H1 (cell line): ENCODE results near the gene HEPACAM. TPM values are rescaled to one million over a fixed set of nuclear protein-coding genes. Genes with fewer than 3 reads are reported as not detected.

ENCODE experiments used
- HDAC6 ChIP-seq: IDR thresholded peaks from one replicate; pipeline ENCODE4 v1.7.1; 2012; ENCODE audit warnings: low read depth, mild to moderate bottlenecking, inconsistent platforms, low read length, moderate library complexity
- JUN ChIP-seq: IDR thresholded peaks from 2 replicates; pipeline ENCODE4 v1.6.1; 2011; ENCODE audit warnings: low read depth, mild to moderate bottlenecking, improper control_type of control experiment, low read length
- PHF8 ChIP-seq: fragments of 200-600 bp; sonication (generic); conservative IDR thresholded peaks from 2 replicates; pipeline ENCODE4 v1.7.1; 2012; ENCODE audit warnings: low read depth, mild to moderate bottlenecking, inconsistent platforms, low read length, moderate library complexity
- RBBP5 ChIP-seq: IDR thresholded peaks from 2 replicates; pipeline ENCODE4 v1.7.1; 2012; ENCODE audit warnings: low read depth, mild to moderate bottlenecking, inconsistent platforms, low read length, moderate library complexity, borderline replicate concordance
- RFX5 ChIP-seq: IDR thresholded peaks from 2 replicates; pipeline ENCODE4 v1.6.1; 2011; ENCODE audit warnings: low read depth, low read length, improper control_type of control experiment, borderline replicate concordance
- SP2 ChIP-seq: IDR thresholded peaks from 2 replicates; pipeline ENCODE4 v1.6.1; 2012; ENCODE audit warnings: mild to moderate bottlenecking, low read length, inconsistent platforms
- TBP ChIP-seq: IDR thresholded peaks from 2 replicates; pipeline ENCODE4 v1.6.1; 2011; ENCODE audit warnings: low read depth, low read length, improper control_type of control experiment
- YY1 ChIP-seq: IDR thresholded peaks from 2 replicates; pipeline ENCODE4 v1.6.1; 2011; ENCODE audit warnings: low read depth, mild to moderate bottlenecking, low read length
- polyA plus RNA-seq, 7 experiments: library from polyadenylated mRNA; depleted of rRNA in 3 of 7; stranded (reverse) in 5 of 7; unstranded in 2 of 7; fragments of >200 nt in 5 of 7; fragments of 200-250 nt in 2 of 7; gene quantifications; 1 replicate in 5 of 7; 2 replicates in 1 of 7; 4 replicates in 1 of 7; pipeline versions ENCODE4 v1.2.1 to v1.2.3, GENCODE V29; 2011 to 2013; ENCODE audit warnings: missing spikeins in 2 of 7, mixed read lengths in 2 of 7
- total RNA-seq: library from RNA; stranded (reverse); fragmentation: NEBNext Ultra II Directional; extraction: Animal tissue kit (Norgen Biotek cat#: 25700); gene quantifications from 2 replicates; pipeline ENCODE4 v1.2.1, GENCODE V29; 2021
- TF ChIP-seq, protein P1 (sequence below): fragments of 300-600 bp; sonication (generic); IDR thresholded peaks from 2 replicates; pipeline ENCODE4 v1.7.1; 2012; ENCODE audit warnings: low read length, moderate library complexity, mild to moderate bottlenecking, inconsistent platforms; ENCODE audit not compliant: insufficient replicate concordance
- TF ChIP-seq, protein P2 (sequence below): IDR thresholded peaks from 2 replicates; pipeline ENCODE4 v1.6.1; 2012; ENCODE audit warnings: inconsistent platforms

Gene HEPACAM
- total and polyA plus RNA-seq, 2 of the 8 experiments (the other 6 are each of a cell fraction or from before 2014, with no cell fraction given) = not detected

- no peak for TF ChIP-seq RFX5
- TF ChIP-seq SP2 = no peak
- peak; percentile 48; the same call in 1 of the 2 replicates for TF ChIP-seq RBBP5
- TF ChIP-seq, protein P1, sequence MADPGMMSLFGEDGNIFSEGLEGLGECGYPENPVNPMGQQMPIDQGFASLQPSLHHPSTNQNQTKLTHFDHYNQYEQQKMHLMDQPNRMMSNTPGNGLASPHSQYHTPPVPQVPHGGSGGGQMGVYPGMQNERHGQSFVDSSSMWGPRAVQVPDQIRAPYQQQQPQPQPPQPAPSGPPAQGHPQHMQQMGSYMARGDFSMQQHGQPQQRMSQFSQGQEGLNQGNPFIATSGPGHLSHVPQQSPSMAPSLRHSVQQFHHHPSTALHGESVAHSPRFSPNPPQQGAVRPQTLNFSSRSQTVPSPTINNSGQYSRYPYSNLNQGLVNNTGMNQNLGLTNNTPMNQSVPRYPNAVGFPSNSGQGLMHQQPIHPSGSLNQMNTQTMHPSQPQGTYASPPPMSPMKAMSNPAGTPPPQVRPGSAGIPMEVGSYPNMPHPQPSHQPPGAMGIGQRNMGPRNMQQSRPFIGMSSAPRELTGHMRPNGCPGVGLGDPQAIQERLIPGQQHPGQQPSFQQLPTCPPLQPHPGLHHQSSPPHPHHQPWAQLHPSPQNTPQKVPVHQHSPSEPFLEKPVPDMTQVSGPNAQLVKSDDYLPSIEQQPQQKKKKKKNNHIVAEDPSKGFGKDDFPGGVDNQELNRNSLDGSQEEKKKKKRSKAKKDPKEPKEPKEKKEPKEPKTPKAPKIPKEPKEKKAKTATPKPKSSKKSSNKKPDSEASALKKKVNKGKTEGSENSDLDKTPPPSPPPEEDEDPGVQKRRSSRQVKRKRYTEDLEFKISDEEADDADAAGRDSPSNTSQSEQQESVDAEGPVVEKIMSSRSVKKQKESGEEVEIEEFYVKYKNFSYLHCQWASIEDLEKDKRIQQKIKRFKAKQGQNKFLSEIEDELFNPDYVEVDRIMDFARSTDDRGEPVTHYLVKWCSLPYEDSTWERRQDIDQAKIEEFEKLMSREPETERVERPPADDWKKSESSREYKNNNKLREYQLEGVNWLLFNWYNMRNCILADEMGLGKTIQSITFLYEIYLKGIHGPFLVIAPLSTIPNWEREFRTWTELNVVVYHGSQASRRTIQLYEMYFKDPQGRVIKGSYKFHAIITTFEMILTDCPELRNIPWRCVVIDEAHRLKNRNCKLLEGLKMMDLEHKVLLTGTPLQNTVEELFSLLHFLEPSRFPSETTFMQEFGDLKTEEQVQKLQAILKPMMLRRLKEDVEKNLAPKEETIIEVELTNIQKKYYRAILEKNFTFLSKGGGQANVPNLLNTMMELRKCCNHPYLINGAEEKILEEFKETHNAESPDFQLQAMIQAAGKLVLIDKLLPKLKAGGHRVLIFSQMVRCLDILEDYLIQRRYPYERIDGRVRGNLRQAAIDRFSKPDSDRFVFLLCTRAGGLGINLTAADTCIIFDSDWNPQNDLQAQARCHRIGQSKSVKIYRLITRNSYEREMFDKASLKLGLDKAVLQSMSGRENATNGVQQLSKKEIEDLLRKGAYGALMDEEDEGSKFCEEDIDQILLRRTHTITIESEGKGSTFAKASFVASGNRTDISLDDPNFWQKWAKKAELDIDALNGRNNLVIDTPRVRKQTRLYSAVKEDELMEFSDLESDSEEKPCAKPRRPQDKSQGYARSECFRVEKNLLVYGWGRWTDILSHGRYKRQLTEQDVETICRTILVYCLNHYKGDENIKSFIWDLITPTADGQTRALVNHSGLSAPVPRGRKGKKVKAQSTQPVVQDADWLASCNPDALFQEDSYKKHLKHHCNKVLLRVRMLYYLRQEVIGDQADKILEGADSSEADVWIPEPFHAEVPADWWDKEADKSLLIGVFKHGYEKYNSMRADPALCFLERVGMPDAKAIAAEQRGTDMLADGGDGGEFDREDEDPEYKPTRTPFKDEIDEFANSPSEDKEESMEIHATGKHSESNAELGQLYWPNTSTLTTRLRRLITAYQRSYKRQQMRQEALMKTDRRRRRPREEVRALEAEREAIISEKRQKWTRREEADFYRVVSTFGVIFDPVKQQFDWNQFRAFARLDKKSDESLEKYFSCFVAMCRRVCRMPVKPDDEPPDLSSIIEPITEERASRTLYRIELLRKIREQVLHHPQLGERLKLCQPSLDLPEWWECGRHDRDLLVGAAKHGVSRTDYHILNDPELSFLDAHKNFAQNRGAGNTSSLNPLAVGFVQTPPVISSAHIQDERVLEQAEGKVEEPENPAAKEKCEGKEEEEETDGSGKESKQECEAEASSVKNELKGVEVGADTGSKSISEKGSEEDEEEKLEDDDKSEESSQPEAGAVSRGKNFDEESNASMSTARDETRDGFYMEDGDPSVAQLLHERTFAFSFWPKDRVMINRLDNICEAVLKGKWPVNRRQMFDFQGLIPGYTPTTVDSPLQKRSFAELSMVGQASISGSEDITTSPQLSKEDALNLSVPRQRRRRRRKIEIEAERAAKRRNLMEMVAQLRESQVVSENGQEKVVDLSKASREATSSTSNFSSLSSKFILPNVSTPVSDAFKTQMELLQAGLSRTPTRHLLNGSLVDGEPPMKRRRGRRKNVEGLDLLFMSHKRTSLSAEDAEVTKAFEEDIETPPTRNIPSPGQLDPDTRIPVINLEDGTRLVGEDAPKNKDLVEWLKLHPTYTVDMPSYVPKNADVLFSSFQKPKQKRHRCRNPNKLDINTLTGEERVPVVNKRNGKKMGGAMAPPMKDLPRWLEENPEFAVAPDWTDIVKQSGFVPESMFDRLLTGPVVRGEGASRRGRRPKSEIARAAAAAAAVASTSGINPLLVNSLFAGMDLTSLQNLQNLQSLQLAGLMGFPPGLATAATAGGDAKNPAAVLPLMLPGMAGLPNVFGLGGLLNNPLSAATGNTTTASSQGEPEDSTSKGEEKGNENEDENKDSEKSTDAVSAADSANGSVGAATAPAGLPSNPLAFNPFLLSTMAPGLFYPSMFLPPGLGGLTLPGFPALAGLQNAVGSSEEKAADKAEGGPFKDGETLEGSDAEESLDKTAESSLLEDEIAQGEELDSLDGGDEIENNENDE = peak; percentile 97
- TF ChIP-seq, protein P2, sequence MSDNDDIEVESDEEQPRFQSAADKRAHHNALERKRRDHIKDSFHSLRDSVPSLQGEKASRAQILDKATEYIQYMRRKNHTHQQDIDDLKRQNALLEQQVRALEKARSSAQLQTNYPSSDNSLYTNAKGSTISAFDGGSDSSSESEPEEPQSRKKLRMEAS = peak; percentile 89
- peak; percentile 89 for TF ChIP-seq PHF8
- no peak for TF ChIP-seq JUN
- peak; percentile 83 for TF ChIP-seq TBP
- TF ChIP-seq HDAC6 = no peak
- 0 out of 2 replicates have a peak, but pooled peaks have one; percentile 35 for TF ChIP-seq YY1
These were observed 18.1 kb upstream of the HEPACAM start, which contains the start of gene CCDC15 (continued) for GRCh38 chr11:124953753-124954589.
